Hepatocyte (in vitro differentiated cells): Measurements from ENCODE around the gene STXBP4. TPM values are rescaled to one million over a fixed set of nuclear protein-coding genes. Genes with fewer than 3 reads are reported as not detected.

Source experiments
- DNase-seq: peaks from one replicate; pipeline ENCODE4 v3.0.0-alpha.2; 2016; ENCODE audit warnings: low spot score
- H2AFZ ChIP-seq: fragments of 200-600 bp; sonication (generic); 2 replicates; pipeline ENCODE4 v1.6.0; 2016; ENCODE audit warnings: antibody characterized with exemption, mild to moderate bottlenecking
- H3K27ac ChIP-seq: fragments of 200-600 bp; sonication (generic); 2 replicates; pipeline ENCODE4 v1.5.1; 2016; ENCODE audit warnings: mild to moderate bottlenecking
- H3K27me3 ChIP-seq: fragments of 200-600 bp; sonication (generic); 2 replicates; pipeline ENCODE4 v1.6.1; 2016
- H3K36me3 ChIP-seq: fragments of 200-600 bp; sonication (generic); replicated peaks from 2 replicates; pipeline ENCODE4 v1.5.1; 2016; ENCODE audit warnings: low read depth; ENCODE audit not compliant: insufficient read depth
- H3K4me1 ChIP-seq: fragments of 200-600 bp; sonication (generic); 2 replicates; pipeline ENCODE4 v1.5.1; 2016; ENCODE audit warnings: mild to moderate bottlenecking, moderate library complexity; ENCODE audit not compliant: insufficient read depth
- H3K4me2 ChIP-seq: fragments of 200-600 bp; sonication (generic); 2 replicates; pipeline ENCODE4 v1.6.0; 2016
- H3K4me3 ChIP-seq: fragments of 200-600 bp; sonication (generic); 2 replicates; pipeline ENCODE4 v1.5.1; 2016; ENCODE audit warnings: mild to moderate bottlenecking
- H3K79me2 ChIP-seq: fragments of 200-600 bp; sonication (generic); 2 replicates; pipeline ENCODE4 v1.6.0; 2017; ENCODE audit warnings: mild to moderate bottlenecking
- H3K9me2 ChIP-seq: fragments of 200-600 bp; sonication (generic); replicated peaks from 2 replicates; pipeline ENCODE4 v1.6.0; 2017; ENCODE audit warnings: mild to moderate bottlenecking; ENCODE audit not compliant: insufficient read depth
- H3K9me3 ChIP-seq: fragments of 200-600 bp; sonication (generic); 2 replicates; pipeline ENCODE4 v1.5.1; 2016; ENCODE audit warnings: low read depth, mild to moderate bottlenecking
- H4K20me1 ChIP-seq: fragments of 200-600 bp; sonication (generic); 2 replicates; pipeline ENCODE4 v1.6.0; 2016; ENCODE audit warnings: mild to moderate bottlenecking; ENCODE audit not compliant: insufficient read depth, poor library complexity, severe bottlenecking
- EZH2 ChIP-seq: fragments of 200-600 bp; sonication (generic); IDR thresholded peaks from 2 replicates; pipeline ENCODE4 v1.6.1; 2016; ENCODE audit warnings: antibody characterized with exemption, mild to moderate bottlenecking, borderline replicate concordance
- EZH2phosphoT487 ChIP-seq: fragments of 200-600 bp; sonication (generic); IDR thresholded peaks from one replicate; pipeline ENCODE4 v1.6.1; 2018; ENCODE audit warnings: antibody characterized with exemption, mild to moderate bottlenecking, low read depth, moderate library complexity; ENCODE audit not compliant: unreplicated experiment, severe bottlenecking
- WGBS: methylation state at CpG from one replicate; pipeline ENCODE4 v1.1.6; 2016; ENCODE audit warnings: low lambda C conversion rate; ENCODE audit errors: missing lambda C conversion rate; 5-methylcytosine and 5-hydroxymethylcytosine counted together
- polyA plus RNA-seq: library from polyadenylated mRNA; unstranded; fragments of >200 nt; fragmentation: Nextera tagmentation; extraction: Ambion mirVana; gene quantifications from 2 replicates; pipeline ENCODE4 v1.2.1, GENCODE V29; 2016
- total RNA-seq: library from RNA; depleted of rRNA; stranded (reverse); fragments of >200 nt; gene quantifications from 2 replicates; pipeline ENCODE4 v1.2.3, GENCODE V29; 2014
- TF ChIP-seq, protein P1 (sequence below): fragments of 200-600 bp; sonication (generic); IDR thresholded peaks from 2 replicates; pipeline ENCODE4 v1.5.1; 2016; ENCODE audit warnings: antibody characterized with exemption, mild to moderate bottlenecking; ENCODE audit not compliant: poor library complexity

STXBP4 gene
- total and polyA plus RNA-seq, 2 experiments from 2014 or later = 9.0 to 50.1 TPM

DNA sequence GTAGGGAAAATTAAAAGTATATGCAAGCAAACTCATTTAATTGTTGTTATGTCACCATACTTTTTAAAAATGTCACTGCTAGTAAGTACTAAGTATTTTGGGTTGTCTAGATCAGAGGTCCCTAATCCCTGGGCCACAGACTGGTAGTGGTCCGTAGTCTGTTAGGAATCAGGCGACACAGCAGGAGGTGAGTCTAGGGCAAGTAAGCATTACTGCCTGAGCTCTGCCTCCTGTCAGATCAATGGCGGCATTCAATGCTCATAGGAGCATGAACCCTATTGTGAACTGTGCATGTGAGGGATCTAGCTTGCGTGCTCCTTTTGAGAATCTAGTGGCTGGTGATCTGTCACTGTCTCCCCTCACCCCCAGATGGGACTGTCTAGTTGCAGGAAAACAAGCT, 21.6 kb downstream of the STXBP4 start:
- H3K27ac ChIP-seq = no peak overlapping the region
- H3K27me3 ChIP-seq = no peaks in the 10 kb centered on the region
- no peak overlapping the region for H2AFZ ChIP-seq
- WGBS = 91% methylated on average over 4 of the region's 4 CpGs
- H4K20me1 ChIP-seq = no peaks in the 10 kb centered on the region
- no peak for DNase-seq
- H3K4me2 ChIP-seq = no peak overlapping the region
- H3K36me3 ChIP-seq = no peaks in the 10 kb centered on the region
- H3K79me2 ChIP-seq = peaks cover 2% of the 10 kb centered on the region
- H3K9me3 ChIP-seq = no peaks in the 10 kb centered on the region
- H3K9me2 ChIP-seq = no peaks in the 10 kb centered on the region
- TF ChIP-seq, protein P1, sequence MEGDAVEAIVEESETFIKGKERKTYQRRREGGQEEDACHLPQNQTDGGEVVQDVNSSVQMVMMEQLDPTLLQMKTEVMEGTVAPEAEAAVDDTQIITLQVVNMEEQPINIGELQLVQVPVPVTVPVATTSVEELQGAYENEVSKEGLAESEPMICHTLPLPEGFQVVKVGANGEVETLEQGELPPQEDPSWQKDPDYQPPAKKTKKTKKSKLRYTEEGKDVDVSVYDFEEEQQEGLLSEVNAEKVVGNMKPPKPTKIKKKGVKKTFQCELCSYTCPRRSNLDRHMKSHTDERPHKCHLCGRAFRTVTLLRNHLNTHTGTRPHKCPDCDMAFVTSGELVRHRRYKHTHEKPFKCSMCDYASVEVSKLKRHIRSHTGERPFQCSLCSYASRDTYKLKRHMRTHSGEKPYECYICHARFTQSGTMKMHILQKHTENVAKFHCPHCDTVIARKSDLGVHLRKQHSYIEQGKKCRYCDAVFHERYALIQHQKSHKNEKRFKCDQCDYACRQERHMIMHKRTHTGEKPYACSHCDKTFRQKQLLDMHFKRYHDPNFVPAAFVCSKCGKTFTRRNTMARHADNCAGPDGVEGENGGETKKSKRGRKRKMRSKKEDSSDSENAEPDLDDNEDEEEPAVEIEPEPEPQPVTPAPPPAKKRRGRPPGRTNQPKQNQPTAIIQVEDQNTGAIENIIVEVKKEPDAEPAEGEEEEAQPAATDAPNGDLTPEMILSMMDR = no peak
- TF ChIP-seq EZH2phosphoT487 = no peak
- TF ChIP-seq EZH2 = no peak
- no peaks in the 10 kb centered on the region for H3K4me1 ChIP-seq
- no peak overlapping the region for H3K4me3 ChIP-seq

DNA sequence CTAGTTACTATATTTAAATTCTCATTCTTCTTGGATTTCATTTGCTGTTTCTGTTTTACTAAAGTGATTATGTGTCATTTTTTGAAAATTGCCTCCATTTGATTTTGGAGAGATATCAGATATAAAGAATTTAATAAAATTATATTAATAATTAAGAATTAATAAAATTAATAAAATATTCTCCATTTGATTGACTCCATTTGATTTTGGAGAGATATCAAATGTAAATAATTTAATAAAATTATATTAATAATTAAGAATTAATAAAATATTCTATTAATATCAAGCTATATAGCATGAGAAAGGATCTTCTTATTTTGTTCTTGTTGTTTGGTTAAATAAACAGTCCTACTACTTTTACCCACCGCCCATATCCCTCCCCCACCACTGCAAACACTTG, 23.0 kb downstream of the STXBP4 start:
- Histone ChIP-seq H4K20me1 (no peaks in the 10 kb centered on the region), H3K4me1 (no peaks in the 10 kb centered on the region), H3K79me2 (no peaks in the 10 kb centered on the region), H3K36me3 (no peaks in the 10 kb centered on the region), H3K9me3 (no peaks in the 10 kb centered on the region), H3K4me3 (no peak overlapping the region), H2AFZ (no peak overlapping the region), H3K27me3 (no peaks in the 10 kb centered on the region), H3K9me2 (no peaks in the 10 kb centered on the region), H3K27ac (no peak overlapping the region), H3K4me2 (no peak overlapping the region)
- TF ChIP-seq EZH2phosphoT487 (no peak), EZH2 (no peak)
- TF ChIP-seq, protein P1 = no peak
- DNase-seq = no peak
- 94% methylated on average over 1 of the region's 1 CpG for WGBS

DNA sequence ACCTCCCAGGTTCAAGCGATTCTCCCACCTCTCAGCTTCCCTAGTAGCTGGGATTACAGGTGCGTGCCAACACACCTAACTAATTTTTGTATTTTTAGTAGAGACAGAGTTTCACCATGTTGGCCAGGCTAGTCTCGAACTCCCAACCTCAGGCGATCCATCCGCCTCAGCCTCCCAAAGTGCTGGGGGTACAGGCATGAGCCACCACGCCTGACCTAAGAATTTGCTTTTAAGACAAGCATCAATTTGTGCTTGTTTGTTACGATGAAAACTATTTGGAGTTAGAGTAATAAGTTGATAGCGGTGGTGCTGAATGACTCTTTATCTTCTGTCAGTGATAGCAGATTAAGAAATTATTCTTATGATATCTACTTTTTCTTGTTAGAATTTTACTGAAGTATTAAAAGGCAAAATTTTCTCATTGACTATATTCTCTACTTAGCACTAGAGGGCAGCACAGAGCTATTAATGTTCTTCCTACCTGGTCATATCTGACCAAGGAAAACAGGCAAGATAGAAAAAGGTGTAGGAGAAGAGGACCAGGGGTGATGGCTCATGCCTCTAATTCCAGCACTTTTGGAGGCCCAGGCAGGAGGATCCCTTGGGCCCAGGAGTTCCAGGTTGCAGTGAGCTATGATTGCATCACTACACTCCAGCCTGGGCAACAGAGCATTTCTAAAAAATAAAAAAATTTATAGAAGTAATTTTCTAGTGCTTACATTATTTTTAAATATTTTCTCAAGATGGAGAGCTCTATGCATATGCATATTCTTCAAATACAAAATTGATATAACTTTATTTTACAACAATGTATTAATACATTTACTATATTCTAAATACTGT, 24.5 kb downstream of the STXBP4 start:
- H3K9me3 ChIP-seq = no peaks in the 10 kb centered on the region
- H3K36me3 ChIP-seq = no peaks in the 10 kb centered on the region
- H3K4me1 ChIP-seq = no peaks in the 10 kb centered on the region
- H3K4me3 ChIP-seq = no peak overlapping the region
- no peaks in the 10 kb centered on the region for H4K20me1 ChIP-seq
- DNase-seq = peak; percentile 75
- no peaks in the 10 kb centered on the region for H3K9me2 ChIP-seq
- H3K4me2 ChIP-seq = no peak overlapping the region
- no peaks in the 10 kb centered on the region for H3K79me2 ChIP-seq
- no peak overlapping the region for H2AFZ ChIP-seq
- H3K27ac ChIP-seq = no peak overlapping the region
- no peaks in the 10 kb centered on the region for H3K27me3 ChIP-seq
- WGBS = 81% methylated on average over 8 of the region's 8 CpGs
- TF ChIP-seq, protein P1 = peak; percentile 70
- TF ChIP-seq EZH2phosphoT487 = no peak
